ENCODE results near the gene OR10C1. TPM values are rescaled to one million over a fixed set of nuclear protein-coding genes. Genes with fewer than 3 reads are reported as not detected.
"Not testable (repeated sequence)": the region's sequence is repeated elsewhere in the genome, so short reads cannot be mapped to it uniquely, and the experiment has no call there.

Gene OR10C1, protein sequence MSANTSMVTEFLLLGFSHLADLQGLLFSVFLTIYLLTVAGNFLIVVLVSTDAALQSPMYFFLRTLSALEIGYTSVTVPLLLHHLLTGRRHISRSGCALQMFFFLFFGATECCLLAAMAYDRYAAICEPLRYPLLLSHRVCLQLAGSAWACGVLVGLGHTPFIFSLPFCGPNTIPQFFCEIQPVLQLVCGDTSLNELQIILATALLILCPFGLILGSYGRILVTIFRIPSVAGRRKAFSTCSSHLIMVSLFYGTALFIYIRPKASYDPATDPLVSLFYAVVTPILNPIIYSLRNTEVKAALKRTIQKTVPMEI
- not detected in 2 replicates for total RNA-seq (2014; rRNA removed; shearing (Covaris generic))

DNA sequence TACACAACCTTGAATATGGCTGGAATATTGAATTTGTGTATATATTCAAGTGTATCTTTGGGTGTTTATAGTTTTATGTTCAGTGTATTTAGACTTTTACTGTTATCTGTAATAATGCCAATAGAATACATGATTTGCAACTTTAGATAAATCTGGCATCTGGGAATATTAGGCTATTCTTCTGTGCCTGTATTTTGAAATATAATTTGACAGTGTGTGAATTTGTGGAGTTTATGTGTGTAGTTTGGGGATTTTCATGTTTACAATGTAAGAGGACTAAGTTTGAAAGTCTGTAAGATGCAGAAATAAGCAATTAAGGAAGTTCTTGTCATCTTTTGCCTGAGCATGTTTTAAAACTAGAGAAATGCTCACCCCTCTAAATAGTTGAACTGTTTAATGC, at the start of gene OR10C1:
Gene OR10C1 (plus strand): TSS at position 301 of the 400 bp plus-strand sequence. CDS start 710 bp downstream, outside the sequence.
- DNase-seq = no peak
- Histone ChIP-seq H3K27me3 (ENCODE audit: control insufficient read depth, insufficient read depth, low read length) (no peaks in the 10 kb centered on the region), H3K36me3 (replicated peaks; ENCODE audit: control insufficient read depth, insufficient read depth, low read length) (no peaks in the 10 kb centered on the region), H3K4me3 (ENCODE audit: insufficient read depth, low read depth, low read length) (no peak within 1 kb of the TSS)

DNA sequence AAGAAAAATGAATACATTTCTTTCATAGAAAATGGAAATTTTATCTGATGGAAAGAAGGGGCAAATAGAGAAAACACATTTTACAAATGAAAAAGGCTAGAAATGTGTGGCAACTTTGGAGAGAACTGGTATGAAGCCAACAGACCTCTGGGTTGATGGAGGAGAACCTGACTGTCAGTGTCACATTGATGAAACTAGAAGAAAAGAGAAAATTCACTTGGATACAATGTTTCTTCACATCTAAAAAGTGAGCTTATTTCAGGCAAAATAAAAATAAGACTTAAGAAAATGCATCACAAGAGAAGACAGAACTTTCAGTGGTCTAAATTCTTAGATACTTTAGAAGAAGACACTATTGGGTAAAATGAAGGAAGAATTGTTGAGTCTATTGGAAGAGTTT, 43.8 kb upstream of the OR10C1 start, which contains the start of gene OR12D2:
Gene OR12D2 (plus strand): TSS at position 301 of the 400 bp plus-strand sequence. CDS start 1,069 bp downstream, outside the sequence.
- Histone ChIP-seq H3K27me3 (ENCODE audit: control insufficient read depth, insufficient read depth, low read length) (no peaks in the 10 kb centered on the region), H3K4me3 (ENCODE audit: insufficient read depth, low read depth, low read length) (no peak within 1 kb of the TSS), H3K36me3 (replicated peaks; ENCODE audit: control insufficient read depth, insufficient read depth, low read length) (no peaks in the 10 kb centered on the region)
- no peak for DNase-seq

DNA sequence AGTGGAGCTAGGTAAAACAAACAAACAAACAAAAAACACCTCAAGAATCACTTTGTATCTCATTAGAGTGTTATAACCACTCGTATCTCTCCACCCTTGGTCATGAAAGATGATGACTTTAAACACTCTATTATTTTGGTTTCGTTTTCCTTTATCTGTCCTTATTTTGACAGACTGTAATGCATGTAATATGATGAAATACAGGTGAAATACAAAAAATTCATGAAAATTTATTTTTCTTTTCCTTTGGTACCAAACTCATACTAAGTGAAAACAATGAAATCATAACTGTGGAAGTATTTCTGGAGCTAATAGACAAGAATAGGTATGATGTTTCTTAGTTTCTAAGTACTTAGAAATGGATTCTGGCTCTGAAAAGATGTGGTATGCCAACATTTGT, 39.6 kb upstream of the OR10C1 start:
- no peaks in the 10 kb centered on the region for H3K36me3 ChIP-seq (replicated peaks; ENCODE audit: control insufficient read depth, insufficient read depth, low read length)
- H3K27me3 ChIP-seq (ENCODE audit: control insufficient read depth, insufficient read depth, low read length) = no peaks in the 10 kb centered on the region
- DNase-seq = no peak
- H3K4me3 ChIP-seq (ENCODE audit: insufficient read depth, low read depth, low read length) = no peak overlapping the region

DNA sequence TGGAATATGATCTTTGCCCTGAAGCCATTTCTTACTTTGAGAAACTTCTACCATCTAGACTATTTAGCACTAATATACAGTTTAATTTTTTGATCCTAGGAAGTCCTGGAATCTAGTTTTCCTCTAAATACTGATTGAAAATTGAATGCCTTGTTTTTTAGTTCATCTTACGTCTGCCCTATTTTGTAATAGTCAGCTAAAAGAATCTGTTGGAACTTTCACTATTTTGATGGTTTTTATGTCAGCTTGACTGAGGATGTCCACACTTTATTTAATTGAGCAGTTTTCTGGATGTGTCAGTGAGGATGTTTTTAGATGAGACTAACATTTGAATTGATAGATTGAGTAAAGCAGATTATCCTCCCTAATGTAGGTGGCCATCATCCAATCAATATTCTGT, 35.3 kb upstream of the OR10C1 start:
- no peak for DNase-seq
- Histone ChIP-seq H3K36me3 (replicated peaks; ENCODE audit: control insufficient read depth, insufficient read depth, low read length) (no peaks in the 10 kb centered on the region), H3K27me3 (ENCODE audit: control insufficient read depth, insufficient read depth, low read length) (no peaks in the 10 kb centered on the region), H3K4me3 (ENCODE audit: insufficient read depth, low read depth, low read length) (no peak overlapping the region)

DNA sequence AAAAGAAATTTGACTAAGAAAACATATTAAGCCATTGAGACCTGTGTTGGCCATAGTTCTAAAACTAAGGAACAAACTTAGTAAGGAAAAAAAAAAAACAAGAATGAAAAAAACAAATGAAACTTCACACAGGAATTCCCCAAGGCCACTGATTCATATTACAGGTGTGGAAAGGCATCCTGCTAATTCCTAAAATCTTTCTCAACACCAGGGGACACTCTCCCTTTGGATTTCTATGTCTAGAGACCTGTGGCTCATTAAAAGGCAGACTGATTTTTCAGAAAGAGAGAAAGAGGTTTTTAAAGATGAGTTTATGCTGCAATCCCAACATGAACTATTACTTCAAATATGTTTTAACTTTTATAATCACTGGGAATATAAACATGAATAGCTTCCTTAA, 24.5 kb upstream of the OR10C1 start, which contains the start of gene OR12D1:
Gene OR12D1 (plus strand): TSS at position 341 of the 400 bp plus-strand sequence.
- no peaks in the 10 kb centered on the region for H3K27me3 ChIP-seq (ENCODE audit: control insufficient read depth, insufficient read depth, low read length)
- H3K36me3 ChIP-seq (replicated peaks; ENCODE audit: control insufficient read depth, insufficient read depth, low read length) = no peaks in the 10 kb centered on the region
- H3K4me3 ChIP-seq (ENCODE audit: insufficient read depth, low read depth, low read length) = no peak within 1 kb of the TSS
- DNase-seq = no peak

DNA sequence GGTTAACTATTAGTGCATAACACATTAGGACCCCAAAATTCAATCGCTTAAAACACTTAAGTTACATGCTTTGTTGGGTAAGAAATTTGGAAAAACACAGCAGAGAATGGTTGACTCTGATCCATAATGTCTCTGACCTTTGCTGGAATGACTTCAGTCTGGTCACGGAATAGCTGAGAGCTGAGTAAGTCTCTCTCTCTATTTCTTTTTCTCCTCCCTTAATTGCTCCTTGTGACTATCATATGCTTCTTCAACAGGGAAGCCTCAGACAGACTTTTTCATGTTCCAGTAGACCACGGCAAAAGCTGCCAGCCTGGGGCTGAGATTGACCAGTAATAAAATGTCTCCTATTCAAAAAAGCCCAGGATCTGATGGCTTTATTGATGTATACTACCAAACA, 19.6 kb upstream of the OR10C1 start:
- DNase-seq = no peak
- Histone ChIP-seq H3K27me3 (ENCODE audit: control insufficient read depth, insufficient read depth, low read length) (no peaks in the 10 kb centered on the region), H3K4me3 (ENCODE audit: insufficient read depth, low read depth, low read length) (no peak overlapping the region), H3K36me3 (replicated peaks; ENCODE audit: control insufficient read depth, insufficient read depth, low read length) (no peaks in the 10 kb centered on the region)

DNA sequence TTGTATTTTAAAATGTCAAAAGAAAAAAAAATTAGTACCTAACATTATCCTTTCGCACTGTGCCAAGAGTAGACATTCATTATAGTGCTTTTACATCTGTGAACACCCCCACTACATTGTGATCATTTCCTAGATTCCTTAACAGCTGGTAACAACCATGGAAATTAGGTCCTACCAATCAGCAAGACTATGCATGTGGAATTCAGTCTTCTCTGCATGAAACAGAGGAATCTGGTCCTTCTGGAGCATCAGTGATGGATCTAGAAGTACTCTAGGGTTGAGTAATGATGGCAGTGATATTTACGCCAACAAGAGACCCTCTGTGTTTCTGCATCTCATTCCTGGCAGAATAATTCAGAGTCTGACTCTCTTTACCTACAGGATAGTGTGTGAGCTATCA, 14.9 kb upstream of the OR10C1 start:
- H3K36me3 ChIP-seq (replicated peaks; ENCODE audit: control insufficient read depth, insufficient read depth, low read length) = no peaks in the 10 kb centered on the region
- H3K4me3 ChIP-seq (ENCODE audit: insufficient read depth, low read depth, low read length) = no peak overlapping the region
- DNase-seq = no peak
- H3K27me3 ChIP-seq (ENCODE audit: control insufficient read depth, insufficient read depth, low read length) = no peaks in the 10 kb centered on the region

DNA sequence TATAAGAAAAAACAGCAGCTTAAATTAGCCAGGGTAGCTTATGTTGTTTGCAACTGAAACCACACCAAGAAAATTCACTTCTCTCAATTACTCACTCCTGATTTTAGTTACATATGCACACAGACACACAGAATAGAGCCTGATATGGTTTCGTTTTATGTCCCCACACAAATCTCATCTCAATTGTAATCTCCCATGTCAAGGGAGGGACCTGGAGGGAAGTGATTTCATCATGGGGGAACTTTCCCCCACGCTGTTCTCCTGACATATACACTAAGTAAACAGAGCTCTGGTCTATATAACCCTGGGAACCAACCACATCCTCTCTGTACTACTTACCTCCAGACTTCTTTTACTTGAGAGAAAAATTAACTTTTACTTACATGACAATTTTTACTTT, 14.5 kb upstream of the OR10C1 start:
- H3K36me3 ChIP-seq (replicated peaks; ENCODE audit: control insufficient read depth, insufficient read depth, low read length) = no peaks in the 10 kb centered on the region
- H3K4me3 ChIP-seq (ENCODE audit: insufficient read depth, low read depth, low read length) = no peak overlapping the region
- no peak for DNase-seq
- H3K27me3 ChIP-seq (ENCODE audit: control insufficient read depth, insufficient read depth, low read length) = no peaks in the 10 kb centered on the region

DNA sequence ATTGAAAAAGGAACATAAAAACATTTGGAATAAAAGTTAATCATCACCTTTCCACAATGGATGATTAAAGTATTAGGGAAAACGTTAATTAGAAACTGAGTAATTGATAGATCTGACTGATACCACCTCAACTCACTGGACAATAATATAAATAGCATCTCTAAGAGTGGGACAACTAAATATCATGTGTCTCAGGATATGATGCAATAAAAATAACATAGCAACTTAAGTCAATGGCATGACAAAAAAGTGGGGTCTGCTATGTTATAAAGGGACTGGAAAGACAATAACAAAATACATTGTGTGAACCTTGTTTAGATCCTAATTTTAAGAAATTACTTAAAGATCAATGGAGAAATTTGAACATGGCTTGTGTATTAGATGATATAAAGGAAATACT, 14.0 kb upstream of the OR10C1 start:
- no peak for DNase-seq
- Histone ChIP-seq H3K36me3 (replicated peaks; ENCODE audit: control insufficient read depth, insufficient read depth, low read length) (no peaks in the 10 kb centered on the region), H3K4me3 (ENCODE audit: insufficient read depth, low read depth, low read length) (no peak overlapping the region), H3K27me3 (ENCODE audit: control insufficient read depth, insufficient read depth, low read length) (no peaks in the 10 kb centered on the region)

DNA sequence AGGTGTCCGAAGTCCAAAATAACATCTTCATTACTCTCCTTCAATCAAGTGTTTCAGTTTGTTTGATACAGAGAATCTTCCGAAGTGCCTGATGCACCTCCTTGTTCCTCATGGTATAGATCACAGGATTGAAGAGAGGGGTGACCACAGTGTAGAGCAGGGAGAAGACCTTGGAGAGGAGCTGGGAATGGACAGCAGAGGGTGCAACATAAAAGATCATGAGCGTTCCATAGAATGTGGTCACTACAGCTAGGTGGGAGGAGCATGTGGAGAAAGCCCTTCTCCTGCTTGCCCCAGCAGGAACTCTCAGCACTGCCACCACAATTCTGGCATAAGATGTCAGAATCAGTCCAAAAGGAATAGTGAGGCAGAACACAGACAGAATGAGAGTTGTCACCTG, 12.5 kb upstream of the OR10C1 start:
- Histone ChIP-seq H3K4me3 (ENCODE audit: insufficient read depth, low read depth, low read length) (no peak overlapping the region), H3K36me3 (replicated peaks; ENCODE audit: control insufficient read depth, insufficient read depth, low read length) (no peaks in the 10 kb centered on the region), H3K27me3 (ENCODE audit: control insufficient read depth, insufficient read depth, low read length) (no peaks in the 10 kb centered on the region)
- no peak for DNase-seq

DNA sequence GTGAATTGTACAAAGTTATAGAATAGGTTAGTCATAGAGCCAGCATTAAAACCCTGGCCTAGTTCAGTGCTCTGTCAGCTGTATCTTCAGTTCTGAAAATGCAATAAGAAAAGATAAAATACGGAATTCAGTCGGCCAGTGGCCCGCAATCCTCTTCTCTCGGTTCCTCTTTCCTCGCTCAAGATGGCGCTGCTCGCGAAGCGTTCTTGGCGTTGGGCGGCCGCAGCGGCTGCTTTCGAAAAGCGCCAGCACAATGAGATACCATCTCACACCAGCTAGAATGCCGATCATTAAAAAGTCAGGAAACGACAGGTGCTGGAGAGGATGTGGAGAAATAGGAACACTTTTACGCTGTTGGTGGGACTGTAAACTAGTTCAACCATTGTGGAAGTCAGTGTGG, 2.4 kb upstream of the OR10C1 start:
- H3K27me3 ChIP-seq (ENCODE audit: control insufficient read depth, insufficient read depth, low read length); H3K4me3 ChIP-seq (ENCODE audit: insufficient read depth, low read depth, low read length); H3K36me3 ChIP-seq (replicated peaks; ENCODE audit: control insufficient read depth, insufficient read depth, low read length): not testable (repeated sequence)
- peak; percentile 46 for DNase-seq

DNA sequence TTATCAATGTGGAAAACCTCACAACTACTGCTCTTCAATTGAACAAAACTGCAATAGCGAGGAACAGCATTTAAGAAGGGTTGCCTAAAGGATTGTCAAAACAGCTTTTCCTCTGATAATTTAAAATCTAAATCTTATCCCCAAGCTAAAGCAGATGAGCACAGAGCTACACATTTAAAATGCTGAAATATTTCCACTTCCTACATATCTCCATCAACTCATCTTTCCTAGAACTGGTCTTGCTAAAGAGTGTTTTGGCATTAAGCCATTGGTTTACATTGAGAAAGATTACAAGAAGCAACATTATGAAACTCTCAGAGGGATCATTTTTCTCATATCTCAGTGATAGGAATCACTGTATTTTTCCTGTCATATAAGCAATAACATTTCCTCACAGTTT, 3.6 kb downstream of the OR10C1 start:
- no peaks in the 10 kb centered on the region for H3K27me3 ChIP-seq (ENCODE audit: control insufficient read depth, insufficient read depth, low read length)
- H3K4me3 ChIP-seq (ENCODE audit: insufficient read depth, low read depth, low read length) = no peak overlapping the region
- H3K36me3 ChIP-seq (replicated peaks; ENCODE audit: control insufficient read depth, insufficient read depth, low read length) = no peaks in the 10 kb centered on the region
- DNase-seq = no peak

DNA sequence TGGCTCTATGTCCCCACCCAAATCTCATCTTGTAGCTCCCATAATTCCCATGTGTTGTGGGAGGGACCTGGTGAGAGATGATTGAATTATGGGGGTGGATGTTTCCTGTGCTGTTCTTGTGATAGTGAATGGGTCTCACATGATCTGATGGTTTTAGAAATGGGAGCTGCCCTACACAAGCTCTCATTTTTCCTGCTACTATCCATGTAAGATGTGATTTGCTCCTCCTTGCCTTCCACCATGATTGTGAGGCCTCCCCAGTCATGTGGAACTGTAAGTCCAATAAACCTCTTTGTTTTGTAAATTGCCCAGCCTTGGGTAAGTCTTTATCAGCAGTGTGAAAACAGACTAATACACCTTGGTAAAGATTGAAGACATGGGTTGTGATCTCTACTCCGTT, 4.9 kb downstream of the OR10C1 start:
- not testable (repeated sequence) for H3K36me3 ChIP-seq (replicated peaks; ENCODE audit: control insufficient read depth, insufficient read depth, low read length); H3K4me3 ChIP-seq (ENCODE audit: insufficient read depth, low read depth, low read length); H3K27me3 ChIP-seq (ENCODE audit: control insufficient read depth, insufficient read depth, low read length); DNase-seq

DNA sequence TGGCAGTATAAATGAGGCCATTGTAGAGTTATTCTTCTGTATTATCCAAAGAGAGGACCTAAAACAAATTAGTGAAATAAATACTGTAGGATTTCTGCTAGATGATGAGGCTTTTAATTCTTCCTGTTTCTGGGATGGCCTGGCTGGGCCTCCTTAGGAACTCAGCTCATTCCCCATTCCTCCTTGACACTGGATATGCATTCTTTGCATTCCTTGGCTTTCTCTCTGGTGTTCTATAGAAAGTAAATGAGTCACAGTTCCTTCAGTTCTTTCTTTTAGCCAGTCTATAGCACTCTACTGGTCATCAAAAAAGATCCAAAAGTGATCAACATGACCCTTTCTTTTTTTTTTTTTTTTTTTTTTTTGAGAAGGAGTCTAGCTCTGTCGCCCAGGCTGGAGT, 8.6 kb downstream of the OR10C1 start:
- H3K4me3 ChIP-seq (ENCODE audit: insufficient read depth, low read depth, low read length) = no peak overlapping the region
- peak; percentile 41 for DNase-seq
- H3K36me3 ChIP-seq (replicated peaks; ENCODE audit: control insufficient read depth, insufficient read depth, low read length) = no peaks in the 10 kb centered on the region
- no peaks in the 10 kb centered on the region for H3K27me3 ChIP-seq (ENCODE audit: control insufficient read depth, insufficient read depth, low read length)

DNA sequence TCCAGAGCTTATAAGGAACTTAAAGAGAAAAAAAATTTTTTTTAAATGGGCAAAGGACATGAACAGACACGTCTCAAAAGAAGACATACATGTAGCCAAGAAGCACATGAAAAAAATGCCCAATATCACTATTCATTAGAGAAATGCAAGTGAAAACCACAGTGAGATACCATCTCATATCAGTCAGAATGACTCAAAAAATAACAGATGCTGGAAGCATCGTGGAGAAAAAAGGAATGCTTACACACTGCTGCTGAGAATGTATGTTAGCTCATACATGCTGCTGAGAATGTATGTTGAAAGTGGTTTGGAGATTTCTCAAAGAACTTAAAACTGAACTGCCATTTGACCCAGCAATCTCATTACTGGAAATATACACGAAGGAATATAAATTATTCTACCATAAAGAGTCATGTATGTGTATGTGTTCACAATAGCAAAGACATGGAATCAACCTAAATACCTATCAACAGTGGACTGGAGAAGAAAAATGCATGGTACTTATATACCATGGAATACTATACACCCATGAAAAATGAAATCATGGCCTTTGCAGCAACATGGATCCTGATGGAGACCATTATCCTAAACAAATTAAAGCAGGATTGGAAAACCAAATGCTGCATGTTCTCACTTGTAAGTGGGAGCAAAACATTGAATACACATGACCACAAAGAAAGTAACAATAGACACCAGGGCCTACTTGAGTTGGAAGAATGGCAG, 12.5 kb downstream of the OR10C1 start:
- no peaks in the 10 kb centered on the region for H3K27me3 ChIP-seq (ENCODE audit: control insufficient read depth, insufficient read depth, low read length)
- no peaks in the 10 kb centered on the region for H3K36me3 ChIP-seq (replicated peaks; ENCODE audit: control insufficient read depth, insufficient read depth, low read length)
- DNase-seq = no peak

More for the DNA sequence above, 12.5 kb downstream of the OR10C1 start:
- H3K4me3 ChIP-seq (ENCODE audit: insufficient read depth, low read depth, low read length) = no peak overlapping the region

Data from H7 (cell line).